Measurements from ENCODE around the gene CHRDL2.

- TF ChIP-seq THAP11 (CRISPR knock-in tag; IDR thresholded peaks at IDR 0.05) (no peak), KAT7 (CRISPR knock-in tag; IDR thresholded peaks at IDR 0.05; ENCODE audit: borderline replicate concordance) (no peak), POLR2A (IDR thresholded peaks at IDR 0.05; ENCODE audit: insufficient read depth in 1 of 2, low read depth in 2 of 2, low read length in 2 of 2) (no peak), NBN (conservative IDR thresholded peaks at IDR 0.05) (no peak)
Measured at GRCh38 chr11:74693531-74693930, 37.7 kb downstream of the CHRDL2 start.
